ENCODE results near the gene MICU2.

MICU2 gene

DNA sequence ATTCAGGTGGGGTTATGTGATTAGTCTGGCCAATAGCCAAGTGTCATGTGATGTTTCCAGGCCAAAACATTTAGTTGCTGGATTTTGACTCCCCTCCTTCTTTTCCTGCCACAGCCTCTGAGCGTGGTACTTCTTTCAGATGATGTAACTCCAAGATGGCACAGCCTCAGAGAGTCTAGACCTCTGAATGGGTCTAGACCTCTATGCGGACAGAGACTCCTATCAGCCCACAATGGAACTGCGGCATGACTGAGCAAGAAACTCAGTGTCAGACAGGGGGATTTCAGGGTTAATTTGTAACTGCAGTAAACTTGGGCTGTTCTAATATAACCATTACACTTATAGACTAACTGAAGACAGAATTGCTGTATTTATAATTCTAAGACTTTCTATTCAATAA is 102.3 kb downstream of the MICU2 start:
- no peak for DNase-seq (ENCODE audit: low read depth in 1 of 2, low spot score in 1 of 2)

- DNase-seq (ENCODE audit: low read depth in 1 of 2, low spot score in 1 of 2): no peak
Observed at GRCh38 chr13:21486322-21486721, 117.6 kb downstream of the MICU2 start.

DNA sequence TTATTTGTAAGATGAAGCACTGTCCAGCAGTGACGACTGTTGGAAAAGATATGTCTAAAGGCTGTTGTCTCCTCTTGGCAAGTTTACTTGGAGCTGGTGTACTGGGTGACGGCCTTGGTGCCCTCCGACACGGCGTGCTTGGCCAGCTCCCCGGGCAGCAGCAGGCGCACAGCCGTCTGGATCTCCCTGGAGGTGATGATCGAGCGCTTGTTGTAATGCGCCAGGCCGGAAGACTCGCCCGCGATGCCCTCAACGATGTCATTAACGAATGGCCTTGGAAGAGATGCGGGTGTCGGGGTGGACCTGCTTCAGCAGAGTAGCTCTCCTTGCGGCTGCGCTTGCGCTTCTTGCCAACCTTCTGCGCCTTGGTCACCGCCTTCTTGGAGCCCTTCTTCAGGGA is 120.2 kb downstream of the MICU2 start:
- no peak for DNase-seq (ENCODE audit: low read depth in 1 of 2, low spot score in 1 of 2)

GRCh38 chr13:21481359-21481758 is 122.6 kb downstream of the MICU2 start:
- no peak for DNase-seq (ENCODE audit: low read depth in 1 of 2, low spot score in 1 of 2)

GRCh38 chr13:21478881-21479808 is 124.8 kb downstream of the MICU2 start:
- no peak for DNase-seq (ENCODE audit: low read depth in 1 of 2, low spot score in 1 of 2)

GRCh38 chr13:21476893-21477472 is 127.0 kb downstream of the MICU2 start:
- peak; percentile 54 to 63 for DNase-seq (ENCODE audit: low read depth in 1 of 2, low spot score in 1 of 2)

DNA sequence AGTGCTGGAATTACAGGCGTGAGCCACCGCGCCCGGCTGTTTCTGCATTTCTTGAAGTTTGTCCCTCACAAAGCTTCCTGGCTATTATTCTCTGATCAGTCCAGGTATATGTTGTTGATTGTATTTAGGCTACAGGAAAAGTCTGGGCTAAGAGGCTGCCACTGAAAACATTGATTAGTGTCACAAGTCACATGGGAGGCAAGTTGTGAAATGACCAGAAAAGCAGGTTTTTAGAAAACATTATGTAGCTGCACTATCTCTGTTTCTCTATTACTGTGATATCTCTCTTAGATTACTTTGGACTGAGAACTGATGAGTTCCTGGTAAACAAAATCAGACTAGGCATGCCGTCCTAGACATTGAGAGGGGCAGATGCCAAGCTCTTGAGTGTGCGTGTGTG is 128.9 kb downstream of the MICU2 start:
- no peak for DNase-seq (ENCODE audit: low read depth in 1 of 2, low spot score in 1 of 2)

DNA sequence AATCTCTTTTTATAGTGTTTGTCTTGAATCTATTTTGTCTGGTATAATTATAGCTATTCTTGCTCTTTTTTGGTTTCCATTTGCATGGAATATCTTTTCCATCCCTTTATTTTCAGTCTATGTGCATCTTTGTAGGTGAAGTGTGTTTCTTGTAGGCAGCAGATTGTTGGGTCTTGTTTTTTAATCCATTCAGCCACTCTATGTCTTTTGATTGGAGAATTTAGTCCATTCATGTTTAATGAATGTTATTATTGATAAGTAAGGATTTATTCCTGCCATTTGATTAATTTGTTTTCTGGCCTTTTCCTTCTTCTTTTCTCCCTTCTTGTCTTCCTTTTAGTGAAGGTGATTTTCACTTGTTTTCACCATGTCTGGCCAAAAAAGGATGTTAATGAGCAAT is 133.2 kb downstream of the MICU2 start:
- DNase-seq (ENCODE audit: low read depth in 1 of 2, low spot score in 1 of 2): no peak

- DNase-seq (ENCODE audit: low read depth in 1 of 2, low spot score in 1 of 2): no peak
Observed at GRCh38 chr13:21466527-21466926, 137.4 kb downstream of the MICU2 start.

- no peak for DNase-seq (ENCODE audit: low read depth in 1 of 2, low spot score in 1 of 2)
Observed at GRCh38 chr13:21465710-21466160, 138.2 kb downstream of the MICU2 start.

GRCh38 chr13:21463424-21463823 is 140.5 kb downstream of the MICU2 start:
- no peak for DNase-seq (ENCODE audit: low read depth in 1 of 2, low spot score in 1 of 2)

DNA sequence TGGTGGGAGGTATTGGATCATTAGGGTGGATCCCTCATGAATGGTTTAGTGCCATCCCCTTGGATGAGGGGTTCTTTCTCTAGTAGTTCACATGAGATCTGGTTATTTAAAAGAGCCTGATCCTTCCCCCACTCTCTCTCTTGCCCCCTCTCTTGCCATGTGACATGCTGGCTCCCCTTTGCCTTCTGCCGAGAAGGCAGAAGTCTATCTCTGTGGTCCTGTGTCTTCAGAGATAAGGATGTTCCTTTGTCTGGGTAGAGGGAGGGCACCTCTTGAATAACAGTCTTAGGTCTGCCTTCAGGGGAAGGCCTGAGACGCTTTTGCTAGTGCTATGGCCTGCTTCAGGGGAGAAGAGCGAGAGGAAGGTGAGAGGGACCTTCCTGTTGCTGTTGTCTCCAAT is 142.8 kb downstream of the MICU2 start:
- no peak for DNase-seq (ENCODE audit: low read depth in 1 of 2, low spot score in 1 of 2)

DNA sequence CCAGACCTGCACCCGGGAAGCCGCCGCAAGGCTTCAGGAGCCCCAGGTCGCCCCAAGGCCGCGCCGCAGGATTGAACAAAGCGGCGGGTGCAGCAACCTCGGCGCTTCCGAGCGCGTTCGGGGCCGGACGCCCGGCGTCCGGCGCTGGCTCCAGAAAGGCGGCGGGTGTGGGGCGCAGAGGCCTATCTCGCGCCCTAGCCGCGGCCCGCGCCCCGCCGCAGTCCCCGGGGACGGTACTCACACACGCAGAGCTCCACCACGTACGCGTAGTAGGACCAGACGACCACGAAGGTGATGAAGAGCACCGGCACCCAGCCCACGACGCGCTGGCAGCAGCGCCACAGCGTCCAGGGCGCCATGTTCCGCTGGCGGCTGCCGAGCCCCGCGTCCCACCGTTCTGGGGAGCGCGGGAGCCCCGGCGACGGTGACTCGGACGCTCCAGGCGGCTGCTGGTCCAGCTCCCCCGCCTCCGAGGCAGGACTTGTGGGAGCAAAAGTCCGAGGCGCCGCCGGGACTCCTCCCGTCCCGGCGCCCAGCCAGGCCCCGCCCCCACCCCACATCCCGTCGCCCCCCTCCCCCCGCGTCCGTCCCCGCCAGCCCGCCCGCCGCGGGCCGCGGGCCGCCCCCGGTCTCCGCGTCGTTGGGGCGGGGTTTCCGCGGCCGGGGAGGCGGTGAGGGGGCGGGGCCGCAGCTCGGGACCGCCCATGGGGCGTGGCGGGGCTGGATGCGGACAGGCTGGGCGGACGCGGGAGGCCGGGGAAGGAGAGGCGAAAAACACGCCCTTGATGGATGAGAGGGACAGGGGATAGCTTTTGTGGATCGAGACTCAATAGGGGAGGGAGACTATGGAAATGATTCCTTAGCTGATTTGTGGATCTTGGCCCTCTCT is 144.9 kb downstream of the MICU2 start, which contains the start of gene ZDHHC20:
ZDHHC20 (minus strand) TSS at position 491 of the 889 bp plus-strand sequence; CDS start at position 359, 132 bp downstream.
- DNase-seq (ENCODE audit: low read depth in 1 of 2, low spot score in 1 of 2): peak; percentile 83 to 87

DNA sequence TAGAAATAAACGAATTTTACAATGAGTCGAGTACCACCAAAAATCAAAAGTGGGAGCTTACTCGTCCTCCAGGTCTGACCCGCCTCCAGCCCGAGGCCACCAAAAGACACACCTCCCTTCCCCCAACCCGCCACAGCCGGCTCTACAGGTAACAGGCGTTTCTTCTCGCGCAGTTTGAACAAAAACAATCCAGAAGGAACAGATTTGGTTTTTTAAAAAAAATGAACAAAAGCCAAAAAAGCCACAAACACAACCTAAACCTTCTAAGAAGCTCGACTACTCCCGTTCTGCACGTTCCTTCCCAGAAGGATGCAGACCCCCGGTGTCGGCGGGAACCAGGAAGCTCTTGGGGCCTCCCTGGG is 145.5 kb downstream of the MICU2 start:
- peak in 1 of 2 donors; percentile 26 for DNase-seq (ENCODE audit: low read depth in 1 of 2, low spot score in 1 of 2)

DNA sequence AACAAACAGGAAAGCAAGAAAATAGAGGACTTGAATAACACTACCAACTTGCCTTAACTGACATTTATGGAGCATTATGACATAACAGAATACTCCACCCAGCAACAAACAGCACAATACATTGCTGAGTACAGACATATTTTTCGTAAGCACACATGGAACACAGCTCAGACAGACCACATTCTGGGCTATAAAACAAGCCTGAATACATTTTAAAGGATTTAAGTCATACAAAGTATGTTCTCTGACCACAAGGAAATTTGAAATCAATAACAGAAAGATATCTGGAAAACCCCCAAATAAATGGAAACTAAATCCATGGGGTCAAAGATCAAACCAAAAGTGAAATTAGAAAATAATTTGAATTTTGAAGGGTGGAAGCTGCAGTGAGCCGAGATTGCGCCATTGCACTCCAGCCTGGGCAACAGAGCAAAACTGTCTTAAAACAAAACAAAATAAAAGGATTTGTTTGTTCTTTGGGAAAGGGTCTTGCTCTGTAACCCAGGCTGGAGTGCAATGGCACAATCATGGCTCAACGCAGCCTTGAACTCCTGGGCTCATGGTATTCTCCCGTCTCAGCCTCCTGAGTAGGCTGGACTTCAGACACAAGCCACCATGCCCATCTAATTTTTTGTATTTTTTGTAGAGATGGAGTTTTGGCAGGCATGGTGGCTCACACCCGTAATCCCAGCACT is 150.4 kb downstream of the MICU2 start:
- DNase-seq (ENCODE audit: low read depth in 1 of 2, low spot score in 1 of 2): no peak

DNA sequence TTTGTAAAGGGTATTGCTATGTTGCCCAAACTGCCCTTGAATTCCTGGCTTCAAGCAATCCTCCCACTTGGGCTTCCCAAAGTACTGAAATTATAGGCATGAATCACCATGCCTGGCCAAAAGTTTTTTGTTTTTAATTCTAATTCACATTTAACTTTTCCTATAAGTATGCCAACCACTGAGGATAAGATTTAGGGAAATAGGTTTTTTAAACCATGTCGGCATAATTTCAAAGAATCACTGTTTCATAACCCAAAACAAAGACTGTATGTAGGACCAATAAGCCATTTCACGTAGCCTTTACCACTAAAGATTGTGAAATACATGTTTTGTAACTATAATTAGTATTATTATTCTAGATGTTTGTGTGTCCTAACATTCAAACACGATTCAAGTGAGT is 153.0 kb downstream of the MICU2 start:
- DNase-seq (ENCODE audit: low read depth in 1 of 2, low spot score in 1 of 2): no peak

- DNase-seq (ENCODE audit: low read depth in 1 of 2, low spot score in 1 of 2): no peak
Observed at GRCh38 chr13:21446656-21447055, 157.3 kb downstream of the MICU2 start.

DNA sequence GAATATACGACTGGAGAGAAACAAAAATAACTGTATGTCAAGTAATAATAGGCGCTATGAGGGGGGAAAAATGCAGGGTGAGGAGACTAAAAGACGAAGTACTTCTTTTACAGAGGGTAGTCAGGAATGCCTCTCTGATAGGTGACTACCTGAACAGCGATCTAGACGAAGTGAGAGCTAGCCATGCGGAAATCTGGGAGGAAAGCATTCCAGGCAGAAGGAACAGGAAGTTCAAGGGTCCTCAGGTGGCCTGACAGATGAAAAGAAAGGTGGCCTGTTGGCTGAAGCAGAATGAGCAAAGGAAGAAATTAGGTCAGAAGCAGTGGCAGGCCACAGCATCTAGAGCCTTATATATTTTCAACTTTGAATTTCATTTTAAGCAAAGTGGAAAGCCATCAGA is 158.2 kb downstream of the MICU2 start:
- no peak for DNase-seq (ENCODE audit: low read depth in 1 of 2, low spot score in 1 of 2)

DNA sequence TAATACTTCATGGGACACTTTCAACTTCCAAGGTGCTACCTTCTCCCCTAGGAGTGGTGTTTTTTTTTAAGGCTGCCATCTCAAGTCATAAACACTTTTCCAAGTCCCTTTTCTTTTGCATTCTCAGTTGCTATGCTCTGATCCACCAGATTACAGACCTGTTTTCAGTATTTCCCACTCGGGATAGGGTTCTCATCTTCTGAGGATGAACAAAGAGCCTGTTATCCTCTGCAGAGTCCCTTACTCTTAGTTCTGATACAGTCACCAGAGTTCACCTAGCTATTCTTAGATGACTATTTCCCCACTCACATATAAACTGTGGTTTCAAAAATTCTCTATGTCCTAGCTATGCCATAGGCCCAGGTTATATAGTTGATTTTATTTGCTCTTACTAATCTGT is 160.8 kb downstream of the MICU2 start:
- DNase-seq (ENCODE audit: low read depth in 1 of 2, low spot score in 1 of 2): no peak

All from activated T-helper 1 cell treated with anti-CD3 and anti-CD28 coated beads, Interleukin-2, amount 50 U/mL, for 16 hours (primary cell).